NCI-H1105 treated with DMSO at 0.1 percent for 48 hours (cell line): Measurements from ENCODE around the gene KPNA3.
A peak's percentile ranks its signal among the peaks of the same experiment; 100 is the strongest.
"Not testable (repeated sequence)": the region's sequence is repeated elsewhere in the genome, so short reads cannot be mapped to it uniquely, and the experiment has no call there.

ENCODE experiments used
- DNase-seq: peaks from one replicate; lab custom pipeline; 2025; lab: John Stamatoyannopoulos, UW

Gene KPNA3

DNA sequence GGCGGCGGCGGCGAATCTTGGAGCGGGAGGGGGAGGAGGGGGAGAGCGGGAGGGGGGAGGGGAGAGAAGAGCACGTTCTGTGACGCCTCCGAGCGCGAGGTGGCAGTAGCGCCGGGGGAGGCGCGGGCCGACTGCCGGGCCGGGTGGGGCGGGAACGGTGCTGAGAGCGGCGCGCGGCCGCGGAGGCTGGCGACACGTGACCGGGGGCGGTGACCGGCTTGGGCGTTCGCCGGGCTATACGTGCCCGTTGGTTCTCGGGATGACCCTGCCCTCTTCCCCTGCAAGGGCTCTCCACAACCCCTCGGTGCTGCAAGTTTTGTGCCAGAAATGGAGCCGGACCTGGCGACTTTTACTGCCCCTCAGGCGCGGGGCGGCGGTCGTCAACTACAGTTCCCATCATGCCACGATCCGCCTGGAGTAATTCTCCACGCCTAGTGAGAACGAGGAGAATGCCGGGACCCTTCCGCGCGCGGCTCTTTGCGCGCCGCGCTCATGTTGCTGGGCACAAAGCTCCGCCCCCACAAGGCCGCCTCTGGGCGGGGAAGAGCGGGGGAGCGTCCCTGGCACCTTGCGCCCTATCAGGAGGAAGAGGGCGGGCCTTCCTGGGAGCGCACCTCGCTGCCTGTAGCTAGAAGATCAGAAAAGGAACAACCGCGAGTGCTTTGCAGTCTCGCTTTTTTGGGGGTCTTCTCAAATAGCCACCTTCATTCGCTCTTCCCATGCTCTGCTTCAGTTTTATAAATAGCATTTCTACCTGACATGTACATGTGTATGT lies at the start of gene KPNA3:
Gene KPNA3, minus strand, starts transcription at position 133 of the 775 bp plus-strand sequence. CDS start 176 bp downstream, outside the sequence.
- peak; percentile 89 for DNase-seq

- no peak for DNase-seq
Observed at GRCh38 chr13:49841964-49842363, 49.5 kb upstream of the KPNA3 start.

GRCh38 chr13:49840675-49841074 lies 48.2 kb upstream of the KPNA3 start:
- no peak for DNase-seq

DNA sequence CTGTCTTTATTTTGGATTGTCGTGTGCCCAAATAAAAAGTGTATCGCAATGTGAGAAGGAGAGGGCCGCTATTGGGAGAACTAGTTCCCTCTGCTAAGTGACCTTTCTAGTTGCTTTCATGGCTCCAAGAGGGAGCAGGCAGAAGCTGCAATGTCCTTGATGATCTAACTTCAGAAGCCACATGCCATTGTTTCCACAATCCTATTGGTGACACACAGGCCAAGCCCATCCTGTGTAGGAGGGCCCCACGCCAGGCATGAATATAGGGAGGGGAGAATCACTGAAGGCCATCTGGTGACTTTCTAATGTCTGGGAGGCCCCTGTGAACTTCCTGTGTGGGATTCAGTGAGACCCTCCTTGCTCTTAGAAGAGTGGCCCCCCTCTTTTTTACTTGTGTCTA lies 47.8 kb upstream of the KPNA3 start:
- no peak for DNase-seq

DNA sequence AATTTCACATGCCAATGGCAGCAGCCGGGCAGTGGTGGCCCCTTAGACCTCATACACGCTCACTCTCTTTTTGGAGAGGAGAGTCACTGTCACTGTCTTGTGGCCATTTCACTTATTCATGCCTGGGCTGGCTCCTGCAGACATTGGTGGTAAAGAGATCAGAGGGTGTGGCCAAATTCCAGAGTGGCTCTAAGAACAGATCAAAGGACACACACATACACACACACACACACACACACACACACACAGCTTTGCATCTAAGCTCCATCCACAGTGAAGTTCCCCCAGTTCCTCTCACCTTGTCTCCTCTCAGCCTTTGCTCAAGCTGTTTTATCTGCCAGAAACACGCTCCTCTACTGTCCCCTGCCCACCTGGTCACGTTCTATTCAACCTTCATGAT lies 46.5 kb upstream of the KPNA3 start:
- no peak for DNase-seq

DNA sequence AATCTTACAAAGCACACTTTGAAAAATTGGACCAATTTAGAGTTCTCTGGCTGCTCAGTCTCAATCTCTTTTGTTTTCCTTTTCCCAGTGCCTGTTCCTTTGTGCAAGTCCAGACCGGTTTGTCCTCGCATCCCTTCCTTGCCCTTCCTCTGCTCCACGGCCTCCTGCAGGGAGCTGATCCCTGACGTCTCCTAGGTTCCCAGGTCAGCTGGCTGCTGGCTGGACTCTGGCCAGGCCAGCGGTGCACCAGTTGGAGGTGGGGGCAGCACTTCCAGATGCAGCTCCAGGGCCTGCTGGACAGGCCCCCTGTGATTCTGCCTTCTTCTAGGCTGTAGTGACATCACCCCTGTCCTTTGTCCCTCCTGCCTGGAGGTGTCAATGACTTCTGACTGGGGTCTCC lies 44.0 kb upstream of the KPNA3 start:
- peak; percentile 1 for DNase-seq

- DNase-seq: no peak
Observed at GRCh38 chr13:49833402-49833801, 40.9 kb upstream of the KPNA3 start.

DNA sequence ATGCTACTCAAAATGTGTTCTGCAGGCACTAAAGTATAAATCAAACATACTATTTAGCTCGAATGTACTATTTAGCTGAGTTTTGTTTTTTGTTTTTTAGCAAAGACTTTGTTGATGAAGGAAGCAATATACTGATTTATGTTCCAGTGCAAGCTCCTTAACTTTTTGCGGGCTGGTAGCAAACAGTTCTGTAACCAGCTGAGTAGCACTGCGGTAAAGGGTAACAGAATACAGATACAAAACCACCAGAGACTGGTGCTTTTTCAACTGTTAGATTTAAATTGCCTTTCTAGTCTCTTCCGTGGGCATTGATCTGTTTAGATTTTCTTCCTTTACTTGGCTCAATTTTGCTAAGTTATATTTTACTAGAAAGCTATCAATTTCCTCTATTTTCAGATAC lies 39.0 kb upstream of the KPNA3 start:
- DNase-seq: no peak

DNA sequence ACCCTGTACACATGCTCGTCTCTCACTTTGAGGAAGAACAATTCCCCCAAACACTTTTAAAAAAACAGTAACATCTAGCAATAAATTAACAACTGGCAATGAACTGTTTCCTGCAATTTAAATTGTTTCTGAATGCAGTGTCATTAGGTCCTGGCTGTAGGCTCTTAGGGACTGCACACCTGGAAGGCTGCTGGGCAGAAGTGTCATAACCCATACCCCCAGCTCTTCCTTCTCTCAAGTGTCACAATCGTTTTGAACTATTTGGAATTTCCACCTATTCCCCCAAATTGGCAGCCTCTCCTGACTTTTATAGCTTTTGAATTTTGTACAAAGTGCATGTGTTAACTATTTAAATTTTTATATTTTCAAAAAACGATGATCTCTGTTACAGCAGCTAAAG lies 38.2 kb upstream of the KPNA3 start:
- no peak for DNase-seq

DNA sequence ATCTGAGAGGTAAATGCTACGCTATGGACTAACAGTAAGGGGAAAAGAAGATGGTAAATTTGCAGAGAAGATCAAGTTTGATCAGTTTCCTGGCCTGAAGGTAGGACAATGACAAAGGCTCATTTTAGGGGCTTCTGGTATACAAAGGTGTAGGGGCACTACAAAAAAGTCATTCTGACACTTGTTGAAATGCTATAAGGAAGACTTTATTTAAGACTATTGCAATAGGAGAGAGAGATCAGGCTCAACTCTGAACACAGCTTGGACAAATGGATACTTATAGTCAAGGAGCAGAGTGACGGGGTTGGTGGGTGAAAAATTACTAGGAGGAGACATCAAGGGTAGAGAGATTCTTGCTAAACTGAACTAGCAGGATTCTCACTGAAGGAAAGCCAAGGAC lies 37.2 kb upstream of the KPNA3 start:
- DNase-seq: no peak

DNA sequence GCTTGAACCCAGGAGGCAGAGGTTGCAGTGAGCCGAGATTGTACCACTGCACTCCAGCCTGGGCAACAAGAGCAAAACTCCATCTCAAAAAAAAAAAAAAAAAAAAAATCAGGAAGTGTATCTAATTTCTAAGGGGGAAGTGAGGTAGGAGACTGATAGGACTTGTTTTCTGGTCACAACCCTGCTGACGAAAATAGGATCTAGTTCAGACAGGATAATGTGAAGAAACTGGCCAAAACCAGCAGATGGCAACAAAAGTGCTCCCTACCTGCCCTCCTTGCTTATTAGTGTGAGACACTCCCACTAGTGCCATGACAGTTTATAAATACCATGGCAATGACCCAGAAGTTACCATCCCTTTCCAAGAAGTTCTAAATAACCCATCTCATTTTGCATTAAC lies 36.0 kb upstream of the KPNA3 start:
- no peak for DNase-seq

GRCh38 chr13:49827891-49828290 lies 35.4 kb upstream of the KPNA3 start:
- DNase-seq: no peak

DNA sequence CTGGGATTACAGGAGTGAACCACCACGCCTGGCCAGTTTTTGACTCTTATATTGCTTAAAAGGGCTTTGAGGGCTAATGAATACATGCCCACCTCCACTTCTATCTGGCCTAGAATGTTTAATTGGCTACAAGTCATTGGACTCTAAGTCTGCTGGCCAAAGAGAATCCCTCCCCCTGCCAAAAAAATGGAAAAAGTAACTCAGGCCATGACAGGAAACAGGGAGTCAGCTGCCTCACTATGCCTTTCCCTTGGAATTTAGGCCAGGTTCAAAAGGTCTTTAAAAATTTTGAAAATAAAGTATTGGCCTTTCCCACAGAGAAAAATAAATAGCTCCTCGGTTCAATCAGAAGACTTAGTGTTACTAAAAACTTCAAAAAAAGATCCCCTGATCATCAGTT lies 34.9 kb upstream of the KPNA3 start:
- no peak for DNase-seq

DNA sequence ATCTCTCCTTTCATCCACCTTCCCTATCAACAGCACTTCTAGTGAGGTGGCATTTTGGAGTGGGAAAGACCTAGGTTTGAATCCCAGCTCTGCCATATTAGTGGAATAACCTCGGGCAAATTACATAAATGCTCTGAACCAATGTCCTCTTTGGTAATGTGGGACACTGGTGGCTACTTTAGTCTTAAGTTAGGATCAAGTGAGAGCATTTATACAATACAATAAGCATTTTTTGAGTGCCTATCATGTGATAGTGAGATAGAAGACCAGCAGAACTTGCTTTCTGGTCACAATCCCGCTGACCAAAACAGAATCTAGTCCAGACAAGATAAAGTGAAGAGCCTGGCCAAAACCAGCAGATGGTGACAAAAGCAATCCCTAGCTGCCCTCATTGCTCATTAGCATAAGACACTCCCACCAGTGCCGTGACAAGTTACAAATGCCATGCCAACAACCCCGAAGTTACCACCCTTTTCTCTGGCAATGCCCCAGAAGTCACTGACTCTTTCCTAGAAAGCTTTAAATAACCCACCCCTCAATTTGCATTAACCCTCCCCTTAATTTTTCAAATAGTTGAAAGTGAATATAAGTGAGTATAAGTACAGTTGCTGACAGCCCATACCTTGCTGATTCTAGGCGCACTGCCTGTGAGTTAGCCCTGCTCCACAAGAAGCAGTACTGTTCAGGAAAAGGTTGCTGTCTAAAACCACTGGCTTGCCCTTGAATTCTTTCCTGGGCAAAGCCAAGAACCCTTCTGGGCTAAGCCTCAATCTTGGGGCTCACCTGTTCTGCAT lies 28.9 kb upstream of the KPNA3 start:
- DNase-seq: no peak

DNA sequence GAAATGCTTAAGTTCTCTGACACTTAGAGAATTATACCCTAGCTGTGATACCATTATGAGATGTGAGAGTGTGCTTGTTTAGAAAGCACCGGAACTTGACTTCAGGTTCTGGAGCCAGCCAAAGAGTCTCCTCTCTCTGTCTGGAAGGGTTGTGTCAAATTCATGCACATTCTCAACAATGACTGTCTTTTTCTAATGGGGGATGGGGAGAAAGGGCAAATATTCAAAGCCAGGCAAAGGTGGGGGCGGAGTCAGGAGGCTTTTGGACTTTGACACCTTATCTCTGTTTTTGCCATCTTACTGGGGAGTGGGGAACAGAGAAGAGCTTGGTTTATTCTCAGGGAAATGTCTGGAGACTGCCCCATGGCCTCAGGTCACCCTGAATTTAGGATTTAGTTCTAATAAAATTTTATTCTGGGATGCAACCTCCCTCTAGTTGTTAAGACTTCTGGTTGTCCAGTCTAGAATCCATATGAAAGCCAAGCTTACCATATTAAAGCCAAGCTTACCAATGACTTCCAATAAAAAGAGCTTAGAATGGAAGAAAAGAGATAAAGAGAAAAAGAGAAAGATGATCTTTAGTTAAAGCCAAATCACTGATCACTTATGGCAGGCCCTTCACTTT lies 28.2 kb upstream of the KPNA3 start:
- DNase-seq: no peak

DNA sequence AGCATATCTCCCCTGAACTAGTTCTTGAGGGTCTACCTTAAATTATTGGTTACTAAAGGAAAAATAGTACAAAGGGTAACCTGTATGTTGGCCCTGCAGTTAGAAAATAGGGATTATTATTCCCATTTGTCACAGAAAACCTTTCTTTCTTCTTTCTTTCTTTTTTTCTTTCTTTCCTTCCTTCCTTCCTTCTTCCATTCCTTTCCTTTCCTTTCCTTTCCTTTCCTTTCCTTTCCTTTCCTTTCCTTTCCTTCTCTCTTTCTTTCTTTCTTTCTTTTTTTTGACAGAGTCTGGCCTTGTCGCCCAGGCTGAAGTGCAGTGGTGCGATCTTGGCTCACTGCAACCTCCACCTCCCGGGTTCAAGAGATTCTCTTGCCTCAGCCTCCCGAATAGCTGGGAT lies 23.6 kb upstream of the KPNA3 start:
- not testable (repeated sequence) for DNase-seq

DNA sequence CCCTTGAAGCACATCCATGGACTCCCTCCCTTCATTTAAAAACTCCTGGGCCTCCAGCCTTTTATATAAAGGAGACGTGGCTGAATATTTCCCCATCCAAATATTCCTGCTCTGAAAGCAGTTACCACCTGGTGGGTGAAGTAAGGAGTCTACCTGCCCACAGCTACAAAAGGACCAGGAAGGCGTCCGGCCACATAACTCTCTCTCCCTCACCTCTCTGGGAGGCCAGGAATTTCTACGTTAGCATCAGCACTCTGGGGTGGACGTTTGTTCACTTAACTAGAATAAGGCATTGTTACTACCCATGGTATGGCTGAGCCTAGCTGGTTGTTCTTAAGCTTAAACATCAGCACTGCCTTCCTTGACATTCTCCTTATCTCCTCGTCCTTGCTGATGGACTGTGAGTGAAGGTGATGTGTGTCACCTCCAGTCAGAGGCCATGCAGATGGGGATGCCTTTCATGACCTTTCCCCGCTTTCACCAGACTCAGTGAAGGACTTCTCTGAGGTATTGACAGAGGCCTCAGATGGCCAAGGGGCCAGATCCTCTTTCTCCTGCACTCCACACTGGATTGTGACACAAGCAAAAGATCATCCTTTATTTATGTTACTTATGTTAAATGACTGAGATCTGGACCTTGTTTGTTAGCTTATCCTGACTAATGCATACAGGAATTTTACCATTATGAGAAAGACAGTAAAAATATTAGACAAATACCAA lies 22.2 kb upstream of the KPNA3 start:
- DNase-seq: no peak

DNA sequence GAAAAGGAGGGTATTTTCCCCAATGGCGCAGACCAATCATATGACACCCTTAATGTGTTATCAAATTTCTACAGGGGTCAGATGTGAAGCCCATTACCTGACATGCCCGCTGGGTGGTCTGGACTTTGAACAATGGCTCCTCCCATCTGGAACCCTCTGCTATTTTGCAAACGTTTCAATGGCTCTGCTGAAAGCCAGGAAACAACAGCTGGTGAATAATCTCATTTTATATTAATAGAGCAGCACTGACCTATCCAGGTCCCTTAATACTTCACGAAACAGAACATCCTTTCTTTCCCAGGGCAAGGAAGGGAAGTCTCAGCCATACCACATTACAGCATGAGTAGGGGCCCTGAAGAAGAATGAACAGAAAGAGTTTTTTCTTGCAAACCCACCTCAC lies 20.3 kb upstream of the KPNA3 start:
- DNase-seq: no peak

- DNase-seq: no peak
Observed at GRCh38 chr13:49811527-49811908, 19.0 kb upstream of the KPNA3 start.

- DNase-seq: no peak
Observed at GRCh38 chr13:49810567-49811526, 18.4 kb upstream of the KPNA3 start.

DNA sequence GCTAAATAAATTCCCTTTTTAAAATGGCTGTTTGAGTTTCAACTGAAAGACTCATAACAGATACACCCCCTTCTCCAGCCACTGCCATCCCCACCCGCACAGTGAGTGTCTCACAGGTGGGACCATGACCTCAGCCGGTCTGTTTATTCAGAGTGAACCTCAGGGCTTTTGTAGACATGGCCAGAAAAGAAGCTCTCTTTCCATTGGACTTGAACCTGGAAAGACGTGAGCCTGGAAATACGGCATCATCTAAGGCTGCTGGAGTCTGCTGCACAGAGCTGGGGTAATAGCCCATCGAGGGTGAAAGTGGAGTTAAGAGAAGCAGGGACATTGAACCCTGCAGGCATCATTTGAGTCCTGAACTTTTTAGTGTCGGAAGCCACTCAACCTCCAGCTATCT lies 15.2 kb upstream of the KPNA3 start:
- DNase-seq: no peak
